HG02884 (cell line): ENCODE measurements around the gene KISS1.

Source experiments
- ATAC-seq: cut with Tn5 transposase; IDR thresholded peaks from one replicate; pipeline ENCODE4 v1.9.1; 2021; ENCODE audit warnings: mild to moderate bottlenecking, moderate library complexity; ENCODE audit not compliant: unreplicated experiment

KISS1 gene

DNA sequence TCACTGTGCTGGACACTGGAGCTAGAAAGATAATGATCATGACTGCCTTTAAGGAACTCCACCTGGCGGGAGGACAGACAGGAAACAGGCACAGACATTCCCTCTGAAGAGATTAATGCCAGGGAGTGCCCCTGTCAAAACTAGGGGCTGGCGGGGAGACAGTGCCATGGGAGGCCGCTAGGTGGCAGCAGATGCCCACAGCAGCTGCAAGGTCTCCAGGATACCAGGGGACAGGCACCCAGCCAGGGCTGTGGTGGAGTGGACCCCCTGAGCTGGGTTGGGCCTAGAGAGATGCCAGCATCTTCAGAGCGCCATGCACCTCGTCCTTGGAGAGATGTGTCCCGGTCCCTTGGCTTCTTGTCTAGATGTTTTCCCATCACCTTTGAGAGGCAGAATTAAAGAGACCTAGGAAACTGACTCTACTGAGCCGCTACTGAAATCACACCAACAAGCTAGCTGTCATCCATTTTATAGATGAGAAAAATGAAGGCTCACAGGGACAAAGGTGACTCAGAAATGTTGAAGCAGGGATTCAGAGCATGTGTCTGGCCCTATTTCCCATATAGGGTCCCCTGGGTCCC lies 33.7 kb downstream of the KISS1 start:
- no peak for ATAC-seq

DNA sequence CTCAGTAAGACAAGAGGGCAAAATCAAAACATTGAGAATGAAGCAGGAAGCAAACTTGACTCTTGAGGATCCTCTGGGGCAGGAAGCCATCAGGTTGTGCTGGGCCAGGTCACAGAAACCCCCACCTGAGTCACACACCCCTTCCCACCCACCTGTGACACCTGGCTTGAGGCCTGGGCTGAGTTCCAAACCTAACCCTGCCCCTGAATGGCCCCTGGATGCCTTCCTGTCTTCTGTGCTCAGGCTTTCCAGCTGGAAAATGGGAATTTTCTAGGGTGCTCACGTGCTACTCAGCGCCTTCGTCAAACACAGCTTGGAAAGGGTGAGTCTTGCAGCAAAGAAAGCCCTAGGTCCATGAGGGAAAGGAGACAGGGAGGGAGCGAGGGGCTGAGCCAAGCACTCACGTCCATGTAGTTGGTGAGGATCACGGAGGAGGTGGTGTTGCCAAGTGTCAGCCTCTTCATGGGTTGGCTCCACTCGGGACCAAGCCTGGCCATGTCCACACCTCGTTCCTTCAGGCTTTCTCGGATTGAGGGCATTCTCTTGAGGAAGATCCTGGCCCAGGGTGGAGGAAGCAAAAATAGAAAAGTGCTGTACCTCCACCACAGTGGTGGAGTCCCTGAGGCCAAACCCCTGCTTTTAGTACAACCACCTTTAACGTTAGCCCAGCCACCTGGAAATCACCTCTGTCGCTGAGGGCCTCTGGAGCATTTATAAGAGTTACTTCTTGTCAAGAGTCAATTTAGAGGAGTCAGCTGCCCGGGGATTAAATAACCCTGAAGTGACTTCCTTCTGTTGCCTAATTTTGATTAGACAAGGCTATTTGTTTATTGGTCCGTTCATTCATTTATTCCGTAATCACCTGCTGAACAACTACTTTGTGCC lies 34.4 kb downstream of the KISS1 start:
- no peak for ATAC-seq

DNA sequence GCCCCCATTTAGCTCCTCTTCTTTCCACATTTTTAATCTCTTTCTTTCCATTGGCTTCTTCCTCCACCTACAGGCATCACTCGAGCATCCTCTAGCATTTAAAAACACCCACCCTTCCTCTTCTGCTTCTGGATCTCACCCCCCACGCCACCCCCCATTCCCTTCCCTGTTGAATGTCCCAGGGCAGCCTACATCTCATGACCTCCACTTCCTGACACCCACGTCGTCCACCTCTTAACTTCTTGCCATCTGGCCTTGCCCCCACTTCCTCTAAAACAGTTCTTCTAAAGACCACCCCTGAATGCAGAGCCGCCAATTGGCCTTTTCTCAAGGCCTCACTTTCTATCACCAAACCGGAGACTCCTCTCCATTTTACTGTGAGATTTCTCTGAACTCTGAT lies 38.3 kb downstream of the KISS1 start:
- no peak for ATAC-seq

DNA sequence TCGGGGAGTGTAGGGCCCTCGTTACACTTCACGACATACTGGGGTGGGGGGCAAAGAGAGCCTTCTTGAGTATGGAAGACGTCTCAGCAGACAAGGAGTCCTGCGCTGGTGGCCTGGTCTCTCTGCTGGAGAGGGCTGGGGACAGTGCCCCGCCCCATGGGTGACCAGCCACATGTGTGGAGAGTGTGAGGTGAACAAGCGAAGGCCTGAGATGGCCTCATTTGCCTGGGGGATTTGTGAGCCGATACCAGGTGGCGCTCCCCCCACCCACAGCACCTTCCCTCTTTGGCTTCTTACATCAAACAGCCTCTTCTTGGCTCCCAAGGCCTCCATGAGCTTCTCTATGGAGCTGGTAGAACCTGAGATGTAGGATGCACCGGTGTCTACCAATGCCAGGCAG lies 40.4 kb downstream of the KISS1 start:
- ATAC-seq, result no peak

DNA sequence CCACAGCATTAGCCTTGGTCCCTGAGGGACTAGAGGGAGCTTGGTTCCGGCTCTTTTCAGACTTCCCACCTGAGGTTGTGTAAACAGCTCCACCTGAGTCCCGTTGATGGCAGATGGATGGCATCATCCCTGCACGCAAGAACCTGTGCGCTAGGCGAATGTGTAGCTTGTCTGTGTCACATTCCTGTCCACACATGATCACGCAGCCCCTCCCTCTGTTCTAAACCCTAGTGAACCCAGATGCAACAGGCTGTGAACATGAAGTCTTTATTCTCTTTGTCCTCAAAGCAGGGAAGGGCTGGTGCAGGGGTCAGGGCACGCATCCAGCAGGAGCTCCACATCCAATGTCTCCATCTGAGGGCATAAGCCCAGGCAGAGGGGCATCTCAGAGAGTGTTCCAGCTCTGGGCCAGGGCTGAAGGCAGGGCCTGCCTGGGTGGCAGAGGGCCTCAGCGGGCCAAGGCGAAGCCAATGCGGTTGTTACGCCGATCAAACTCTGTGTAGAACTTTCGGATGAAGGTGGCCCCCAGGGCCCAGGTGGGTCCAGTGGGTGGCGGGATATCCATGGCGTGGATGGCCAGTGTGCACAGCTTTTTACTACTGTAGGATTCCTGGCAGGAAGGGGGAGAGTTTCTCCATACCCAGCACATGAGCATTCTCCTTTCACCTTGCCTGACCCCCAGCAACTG lies 41.6 kb downstream of the KISS1 start:
- no peak for ATAC-seq

DNA sequence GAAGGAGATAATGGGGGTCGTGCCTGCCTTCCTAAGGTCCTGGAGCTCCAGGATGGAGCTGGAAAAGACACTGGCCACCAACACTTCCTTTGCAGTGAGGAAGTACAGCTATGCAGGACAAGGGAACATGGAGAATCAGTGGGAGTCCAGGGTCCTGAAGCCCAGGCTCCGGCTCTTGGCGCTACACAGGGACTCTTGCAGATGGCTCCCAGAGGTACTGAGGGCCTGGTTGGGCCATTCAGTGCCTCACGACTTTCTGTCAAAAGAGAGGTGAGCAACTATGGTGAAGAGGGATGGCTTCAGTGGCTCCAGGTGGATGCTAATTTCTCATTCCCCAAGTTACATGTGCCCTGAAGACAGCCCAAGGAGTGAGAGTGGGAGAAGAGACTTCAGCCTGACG lies 42.6 kb downstream of the KISS1 start:
- no peak for ATAC-seq

DNA sequence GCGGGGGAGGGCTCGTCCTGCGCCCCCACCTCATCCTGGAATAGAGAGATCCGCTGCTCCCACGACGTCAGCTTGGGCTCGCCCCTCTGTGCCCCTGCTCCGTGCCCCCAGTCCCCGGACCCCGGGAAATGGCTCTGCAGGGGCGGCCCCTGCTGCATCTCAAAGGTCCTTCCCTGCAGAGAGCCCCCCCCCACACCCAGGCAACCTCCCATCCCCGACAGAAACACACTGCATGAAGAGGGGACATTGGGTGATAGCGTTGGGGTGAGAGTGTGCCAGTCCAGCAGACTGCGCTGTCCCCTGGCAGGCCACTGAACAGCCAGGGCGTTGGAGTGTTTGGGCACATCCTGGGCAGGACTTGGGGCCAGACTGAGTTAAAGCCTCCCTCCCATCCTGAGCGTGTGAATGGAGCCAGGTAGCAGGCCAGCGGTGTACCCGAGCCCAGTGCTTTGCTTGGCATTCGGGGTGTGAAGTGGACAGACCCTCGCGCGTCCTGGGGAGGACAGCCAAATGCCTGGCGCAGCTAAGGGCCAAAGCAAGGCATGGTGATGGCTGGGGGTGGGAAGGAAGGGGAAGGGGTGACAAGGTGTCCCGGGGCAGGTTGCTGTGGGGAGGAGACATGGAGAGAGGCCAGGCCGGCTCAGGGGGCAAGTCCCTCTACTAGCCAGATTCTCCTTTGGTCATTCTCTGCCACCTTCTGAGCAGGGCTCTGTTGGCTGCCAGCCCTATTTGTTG lies 43.8 kb downstream of the KISS1 start:
- no peak for ATAC-seq

DNA sequence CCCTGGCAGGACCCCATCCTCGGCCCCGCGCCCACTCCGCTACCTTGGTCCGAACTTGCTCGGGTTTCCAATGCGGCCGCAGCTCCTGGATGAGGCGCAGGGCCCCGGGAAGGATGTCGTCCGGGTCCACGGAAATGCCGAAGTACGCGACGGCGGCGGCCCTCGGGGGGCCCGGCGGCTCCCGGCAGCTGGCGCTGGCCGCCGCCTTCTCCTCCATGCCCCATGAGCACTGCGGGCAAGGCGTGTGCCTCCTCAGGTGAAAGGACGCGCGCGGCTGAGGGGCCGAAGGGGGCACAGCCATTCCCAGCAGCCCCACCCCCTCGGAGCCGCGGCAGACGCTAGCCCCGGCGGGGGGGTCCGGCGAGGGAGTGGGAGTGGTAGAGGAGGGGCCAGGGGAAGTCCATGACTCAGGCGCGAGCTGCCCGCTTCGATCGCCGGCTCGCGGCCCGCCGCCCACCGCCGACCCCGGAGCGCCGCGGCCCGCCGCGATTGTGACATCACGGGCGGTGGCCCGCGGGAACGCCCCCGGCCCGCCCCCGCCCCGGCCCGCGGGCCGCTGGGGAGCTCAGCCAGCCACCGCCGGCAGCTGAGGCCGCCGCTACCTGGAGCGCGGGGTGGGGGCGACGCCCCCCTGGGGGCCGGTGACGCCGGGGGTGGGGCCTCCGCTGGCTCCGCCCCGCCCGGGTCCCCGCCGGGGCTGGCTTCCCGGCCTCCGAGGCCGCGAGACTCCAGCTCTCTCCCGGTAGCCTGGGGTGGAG lies 44.6 kb downstream of the KISS1 start, which contains the start of gene ETNK2:
Gene ETNK2 (minus strand): TSS at position 493 of the 758 bp plus-strand sequence. CDS start 192 bp downstream, at position 301.
- ATAC-seq, result no peak

DNA sequence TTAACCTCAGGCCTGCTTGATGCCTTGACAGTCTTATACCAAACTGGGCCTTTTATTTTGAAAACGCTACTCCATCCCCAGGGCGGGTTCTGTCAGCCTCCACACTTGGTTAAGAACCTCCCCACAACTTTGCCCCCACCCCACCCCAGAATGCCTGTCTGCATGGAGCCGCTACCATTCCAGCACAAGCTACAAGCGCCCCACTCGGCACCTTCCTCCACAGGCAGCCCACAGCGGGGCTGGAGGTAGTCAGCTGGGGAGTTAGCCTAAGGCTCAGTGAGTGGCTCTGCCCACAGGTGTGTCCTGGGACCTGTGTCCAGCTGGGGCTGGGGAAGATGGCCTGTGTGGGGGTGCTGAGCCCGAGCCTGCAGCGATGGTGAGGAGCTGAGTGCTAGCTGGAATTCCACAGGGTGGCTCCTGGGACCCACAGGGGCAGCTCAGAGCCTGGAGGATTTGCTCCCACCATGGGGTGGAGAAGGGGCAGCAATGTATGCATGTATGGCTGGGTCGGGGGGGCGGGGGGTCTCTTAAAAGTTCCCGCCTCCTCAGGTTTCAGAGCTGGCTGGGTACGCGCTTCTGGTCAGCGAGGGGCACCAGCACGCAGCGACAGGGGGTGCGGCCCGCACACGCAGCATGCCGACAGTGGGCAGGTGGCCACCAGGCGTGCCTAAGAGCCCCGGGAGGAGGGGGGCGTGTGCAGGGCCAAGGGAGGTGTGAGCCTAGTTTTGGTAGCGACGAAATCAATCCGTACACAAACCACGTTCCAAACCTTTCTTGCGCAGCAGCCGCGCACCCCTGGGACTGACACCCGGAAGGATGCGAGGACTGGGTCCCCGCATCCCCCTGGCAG lies 45.4 kb downstream of the KISS1 start:
- ATAC-seq, result no peak

DNA sequence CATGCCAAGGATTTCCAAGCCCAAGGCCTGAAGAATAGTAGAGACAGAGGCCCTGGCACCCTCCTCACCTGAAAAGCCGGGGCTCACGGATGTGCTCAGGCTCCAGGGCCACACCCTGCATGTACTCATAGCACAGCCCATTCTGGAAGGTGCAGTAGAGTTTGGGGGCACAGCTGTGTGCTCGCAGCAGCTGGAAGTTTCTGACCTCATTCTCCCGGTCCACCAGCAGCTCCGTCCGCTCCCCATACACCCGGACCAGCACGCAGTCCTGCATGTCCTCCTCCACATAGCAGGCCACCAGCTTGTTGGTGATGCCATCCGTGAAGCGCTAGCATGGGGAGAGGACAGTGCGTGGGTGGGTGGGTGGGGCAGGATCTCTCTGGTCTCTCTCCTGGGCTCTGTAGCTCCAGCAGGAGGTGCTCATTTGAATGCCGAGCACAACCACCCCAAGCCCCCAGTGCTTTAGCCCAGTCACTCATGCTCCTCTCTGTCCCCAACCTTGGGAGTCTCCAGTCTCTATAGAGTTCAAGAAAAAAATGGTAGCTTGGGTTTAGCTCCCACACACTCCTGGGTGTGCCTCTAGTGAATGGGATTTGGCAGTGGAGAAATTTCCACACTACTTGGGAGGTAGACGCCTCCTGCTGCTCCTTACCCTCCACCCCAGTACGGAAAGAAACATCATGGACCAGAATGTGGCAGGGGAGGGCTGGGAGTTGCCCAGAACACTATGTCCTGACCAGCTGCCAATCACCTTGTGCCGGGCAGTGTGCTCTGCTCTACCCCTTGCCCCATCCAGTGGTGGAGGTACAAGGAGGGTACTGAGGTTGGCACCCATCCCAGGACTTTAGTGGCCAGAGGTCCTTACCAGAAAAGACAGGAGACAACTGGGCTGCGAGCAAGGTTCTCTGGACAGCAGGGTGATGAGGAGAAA lies 46.4 kb downstream of the KISS1 start:
- no peak for ATAC-seq

DNA sequence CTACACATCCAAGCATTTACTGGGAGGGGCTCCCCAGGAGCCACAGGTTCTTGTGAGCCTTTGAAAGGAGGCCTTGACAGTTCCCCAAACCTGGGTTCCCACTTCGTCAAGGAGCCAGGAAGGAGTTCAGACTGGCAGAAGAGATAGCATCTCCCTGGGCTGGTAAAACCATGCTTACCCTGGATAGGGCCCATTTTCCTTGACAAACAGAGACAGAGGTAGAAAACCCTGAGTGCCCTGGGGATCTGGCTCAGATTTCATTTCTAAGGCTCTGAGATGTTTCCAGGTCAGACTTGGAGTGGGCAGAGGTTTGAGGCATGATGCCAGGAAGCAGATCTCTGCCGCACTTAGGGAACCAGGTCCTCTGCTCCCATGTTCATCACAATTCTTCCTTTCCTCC lies 47.2 kb downstream of the KISS1 start:
- no peak for ATAC-seq

DNA sequence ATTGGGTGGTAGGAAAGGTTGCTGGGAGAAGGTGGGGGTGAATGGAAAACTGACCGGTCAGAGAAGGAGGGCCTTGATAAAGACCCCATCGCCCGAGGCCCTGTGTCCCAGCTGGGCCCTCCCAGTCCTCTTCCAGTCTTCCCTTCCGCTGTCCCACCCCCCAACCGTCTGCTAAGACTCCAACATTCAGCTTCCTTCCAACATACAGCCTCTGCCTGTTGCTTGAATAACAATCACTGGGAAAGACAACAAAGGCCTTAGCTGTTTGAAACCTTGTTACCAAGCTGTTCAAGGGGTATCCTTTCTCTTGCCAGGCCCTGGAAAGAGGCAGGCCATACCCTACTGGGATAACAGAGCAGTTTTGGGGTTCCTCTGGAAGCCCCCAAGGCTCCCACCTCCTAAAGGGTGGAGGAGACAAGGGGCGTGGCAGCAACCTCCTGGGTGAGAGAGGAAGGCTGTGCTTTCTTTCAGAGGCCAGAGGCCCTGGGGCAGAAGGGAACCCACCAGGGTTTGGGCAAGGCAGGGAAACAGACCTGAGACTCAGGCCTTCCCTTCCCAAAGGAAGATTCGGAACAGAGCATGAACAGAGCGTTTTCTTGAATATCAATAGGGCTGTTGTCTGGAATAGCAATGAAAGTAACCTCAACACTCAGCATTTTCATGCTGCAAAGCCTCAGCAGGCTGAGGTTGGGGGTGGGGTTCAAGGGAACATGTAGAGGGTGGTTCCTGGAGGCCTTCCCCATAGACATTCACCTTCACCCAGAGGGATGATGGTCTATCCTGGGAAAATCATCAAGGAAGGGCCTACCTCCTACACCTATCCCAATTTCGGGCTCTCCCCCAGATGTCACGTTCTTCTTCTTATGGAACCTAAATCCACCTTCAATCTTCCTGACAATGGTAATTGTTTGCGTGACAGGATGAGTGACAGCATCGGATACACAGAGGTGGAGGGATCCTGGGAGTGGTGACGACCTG lies 48.6 kb downstream of the KISS1 start:
- no peak for ATAC-seq

DNA sequence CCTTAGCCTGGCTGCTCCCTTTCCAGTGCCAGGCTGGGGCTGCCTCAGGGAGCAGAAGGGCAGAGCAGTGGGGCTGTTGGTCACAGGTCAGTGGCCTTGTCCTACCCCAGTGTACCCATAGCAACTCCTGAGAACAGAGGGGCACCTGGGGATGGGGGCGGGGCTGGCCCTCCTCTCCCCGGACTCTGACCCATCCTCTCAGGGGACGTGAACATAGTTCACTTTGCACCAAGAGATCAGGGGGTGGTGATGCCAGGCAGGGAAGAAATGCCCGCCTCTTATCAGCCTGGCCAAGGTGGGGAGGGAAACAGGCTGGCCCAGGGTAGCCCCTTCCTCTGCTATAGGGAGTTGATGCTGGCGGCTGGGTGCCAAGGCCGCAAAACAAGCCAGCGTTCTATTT lies 49.3 kb downstream of the KISS1 start:
- no peak for ATAC-seq

DNA sequence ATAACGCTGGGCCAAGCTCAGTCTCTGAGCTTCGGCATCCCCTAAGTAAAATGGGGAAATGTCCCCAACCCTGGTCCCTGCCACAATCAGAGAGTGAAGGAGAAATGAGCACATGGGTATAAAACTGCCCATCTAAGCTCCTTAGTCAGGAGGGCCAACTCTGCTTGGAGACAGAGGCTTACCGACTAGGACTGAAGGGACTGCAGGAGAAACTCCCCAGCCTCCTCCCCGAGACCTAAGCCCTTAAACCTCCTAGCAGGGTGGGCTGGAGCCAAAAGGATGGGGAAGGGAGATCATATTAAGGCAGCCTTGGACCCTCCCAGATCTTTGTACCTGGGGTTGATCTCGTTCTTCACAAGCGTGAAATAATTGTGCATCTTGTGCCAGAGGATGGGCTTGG lies 50.0 kb downstream of the KISS1 start:
- no peak for ATAC-seq

DNA sequence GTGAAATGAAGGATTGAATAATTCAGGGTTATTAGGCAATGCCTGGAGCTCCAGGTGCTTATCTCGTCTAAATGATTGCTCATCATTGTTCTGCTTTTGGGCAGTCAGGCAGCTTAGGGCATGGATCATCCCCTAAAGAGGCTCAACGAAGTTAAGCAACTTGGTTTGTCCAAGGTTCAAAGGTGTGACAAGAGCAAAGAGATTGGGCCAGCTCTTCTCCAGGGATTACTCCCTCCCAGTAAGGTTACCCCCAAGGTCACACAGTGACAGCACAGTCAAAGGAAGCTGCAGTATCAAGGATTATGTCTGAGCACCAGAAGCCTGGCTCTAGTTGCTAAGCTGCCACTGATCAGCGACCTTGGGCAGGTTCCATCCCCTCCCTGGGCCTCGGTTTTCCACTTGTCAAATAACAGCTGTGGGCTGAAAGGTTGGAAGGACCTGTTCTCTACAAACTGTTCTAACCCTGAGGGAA lies 51.2 kb downstream of the KISS1 start:
- no peak for ATAC-seq

DNA sequence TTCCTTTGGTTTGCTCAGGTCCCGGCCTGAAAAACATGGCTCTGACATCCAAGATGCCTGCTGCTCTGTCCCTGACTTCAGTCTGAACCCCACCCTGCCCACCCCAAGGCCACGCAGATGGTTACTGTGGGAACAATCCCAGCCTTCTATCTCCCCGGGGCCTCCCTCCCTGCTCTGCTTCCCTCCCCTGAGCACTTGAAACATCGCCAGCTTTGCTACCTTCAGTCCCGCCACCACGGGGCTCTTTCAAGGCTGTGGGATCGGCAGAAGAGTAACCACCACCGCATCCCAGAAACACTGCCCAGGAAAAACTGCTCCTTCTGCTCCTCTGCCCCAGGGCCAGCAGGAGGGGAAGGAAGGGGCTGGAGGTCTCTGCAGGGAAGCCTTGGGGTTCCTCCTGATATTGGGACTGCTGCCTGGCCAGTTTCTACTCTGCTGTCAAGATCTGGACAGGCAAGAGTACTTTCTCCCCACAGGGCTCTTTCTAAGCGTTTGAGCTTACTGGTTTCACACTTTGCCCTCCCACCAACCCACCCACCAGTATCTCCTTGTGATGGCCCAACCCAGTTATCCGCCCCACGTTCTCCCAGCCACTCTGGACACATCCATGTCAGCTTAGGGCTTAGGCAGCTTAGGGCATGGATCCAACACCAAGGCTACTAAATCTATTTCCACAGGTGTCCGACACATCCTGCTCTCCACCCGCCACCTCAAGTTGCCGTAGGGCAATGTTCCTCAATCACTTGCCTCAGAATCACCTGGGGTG lies 52.8 kb downstream of the KISS1 start:
- ATAC-seq, result no peak
